H9 (cell line): Measurements from ENCODE around the gene APLN. TPM values are rescaled to one million over a fixed set of nuclear protein-coding genes. Genes with fewer than 3 reads are reported as not detected.

ENCODE experiments used
- DNase-seq: peaks from one replicate; pipeline ENCODE4 v3.0.0-alpha.2; 2017
- H2AFZ ChIP-seq: one replicate; pipeline ENCODE4 v1.6.1; 2013; ENCODE audit warnings: mild to moderate bottlenecking, low read length, control low read depth, moderate library complexity
- H2AK5ac ChIP-seq: 2 replicates; pipeline ENCODE4 v1.6.1; 2013; ENCODE audit warnings: low read length, control low read depth, mixed read lengths; ENCODE audit not compliant: insufficient read length
- H2BK120ac ChIP-seq: one replicate; pipeline ENCODE4 v1.6.1; 2013; ENCODE audit warnings: low read depth, mild to moderate bottlenecking, low read length, control low read depth, inconsistent platforms; ENCODE audit not compliant: poor library complexity, severe bottlenecking
- H2BK12ac ChIP-seq: 2 replicates; pipeline ENCODE4 v1.6.1; 2013; ENCODE audit warnings: low read length, control low read depth, mixed read lengths, low read depth; ENCODE audit not compliant: insufficient read length
- H2BK15ac ChIP-seq: 2 replicates; pipeline ENCODE4 v1.6.1; 2013; ENCODE audit warnings: low read depth, low read length, control low read depth
- H2BK20ac ChIP-seq: one replicate; pipeline ENCODE4 v1.6.1; 2013; ENCODE audit warnings: low read depth, mild to moderate bottlenecking, low read length, control low read depth, inconsistent platforms; ENCODE audit not compliant: poor library complexity, severe bottlenecking
- H2BK5ac ChIP-seq: 2 replicates; pipeline ENCODE4 v1.6.1; 2013; ENCODE audit warnings: low read length, control low read depth, mixed read lengths; ENCODE audit not compliant: insufficient read length
- H3K14ac ChIP-seq: 2 replicates; pipeline ENCODE4 v1.6.1; 2013; ENCODE audit warnings: low read length, control low read depth; ENCODE audit not compliant: insufficient read depth
- H3K18ac ChIP-seq: 2 replicates; pipeline ENCODE4 v1.6.1; 2013; ENCODE audit warnings: low read depth, mild to moderate bottlenecking, mixed read lengths, low read length, control low read depth; ENCODE audit not compliant: insufficient read length
- H3K23ac ChIP-seq: 2 replicates; pipeline ENCODE4 v1.6.1; 2013; ENCODE audit warnings: low read length, control low read depth, mixed read lengths, low read depth; ENCODE audit not compliant: insufficient read length
- H3K23me2 ChIP-seq: 2 replicates; pipeline ENCODE4 v1.6.1; 2013; ENCODE audit warnings: low read depth, mild to moderate bottlenecking, mixed read lengths, low read length, control low read depth; ENCODE audit not compliant: insufficient read length, poor library complexity, severe bottlenecking
- H3K27ac ChIP-seq: 2 replicates; pipeline ENCODE4 v1.5.1; 2013; ENCODE audit warnings: low read length, control low read depth, mixed read lengths, low read depth; ENCODE audit not compliant: insufficient read length
- H3K27me3 ChIP-seq: 2 replicates; pipeline ENCODE4 v1.6.1; 2013; ENCODE audit warnings: low read length, control low read depth, inconsistent platforms; ENCODE audit not compliant: insufficient read depth
- H3K4ac ChIP-seq: 2 replicates; pipeline ENCODE4 v1.6.1; 2013; ENCODE audit warnings: low read depth, mild to moderate bottlenecking, control low read depth, inconsistent platforms, low read length, moderate library complexity
- H3K4me1 ChIP-seq: 2 replicates; pipeline ENCODE4 v1.6.1; 2013; ENCODE audit warnings: low read length, control low read depth, inconsistent platforms; ENCODE audit not compliant: insufficient read depth
- H3K4me2 ChIP-seq: 2 replicates; pipeline ENCODE4 v1.6.1; 2013; ENCODE audit warnings: low read length, control low read depth, mixed read lengths; ENCODE audit not compliant: insufficient read length, insufficient read depth
- H3K56ac ChIP-seq: 2 replicates; pipeline ENCODE4 v1.6.1; 2013; ENCODE audit warnings: low read depth, mild to moderate bottlenecking, mixed read lengths, low read length, control low read depth; ENCODE audit not compliant: insufficient read length
- H3K79me1 ChIP-seq: 2 replicates; pipeline ENCODE4 v1.6.1; 2013; ENCODE audit warnings: low read depth, mild to moderate bottlenecking, moderate library complexity, low read length, control low read depth, inconsistent platforms; ENCODE audit not compliant: insufficient read depth, poor library complexity, severe bottlenecking
- H3K79me2 ChIP-seq: 2 replicates; pipeline ENCODE4 v1.6.1; 2013; ENCODE audit warnings: low read length, control low read depth, inconsistent platforms; ENCODE audit not compliant: insufficient read depth
- H3K9ac ChIP-seq: 2 replicates; pipeline ENCODE4 v1.6.1; 2013; ENCODE audit warnings: low read length, control low read depth, mixed read lengths; ENCODE audit not compliant: insufficient read length; ENCODE audit errors: extremely low read depth
- H3K9me3 ChIP-seq: one replicate; pipeline ENCODE4 v1.6.1; 2013; ENCODE audit warnings: low read depth, low read length, inconsistent platforms; ENCODE audit not compliant: control insufficient read depth
- H3T11ph ChIP-seq: one replicate; pipeline ENCODE4 v1.6.1; 2013; ENCODE audit warnings: mild to moderate bottlenecking, low read length, control low read depth, inconsistent platforms
- H4K20me1 ChIP-seq: one replicate; pipeline ENCODE4 v1.6.1; 2013; ENCODE audit not compliant: control insufficient read depth, insufficient read length, insufficient read depth
- H4K5ac ChIP-seq: 2 replicates; pipeline ENCODE4 v1.6.1; 2013; ENCODE audit warnings: low read depth, mild to moderate bottlenecking, mixed read lengths, low read length, control low read depth; ENCODE audit not compliant: insufficient read length
- H4K8ac ChIP-seq: replicated peaks from 2 replicates; pipeline ENCODE4 v1.6.1; 2013; ENCODE audit warnings: low read length, control low read depth, mixed read lengths, low read depth; ENCODE audit not compliant: insufficient read length
- H4K91ac ChIP-seq: 2 replicates; pipeline ENCODE4 v1.6.1; 2013; ENCODE audit warnings: low read depth, mild to moderate bottlenecking, moderate library complexity, mixed read lengths, low read length, control low read depth; ENCODE audit not compliant: insufficient read length
- H3K27ac Mint-ChIP-seq, 3 experiments: 2 replicates in 2 of 3; 3 replicates in 1 of 3; pipeline ENCODE4 v1.8.0; 2020 to 2021; ENCODE audit warnings: mixed read lengths in 3 of 3, mild to moderate bottlenecking in 1 of 3, moderate library complexity in 1 of 3
- H3K27me3 Mint-ChIP-seq: 2 replicates; pipeline ENCODE4 v1.8.0; 2021; ENCODE audit warnings: low read depth, mild to moderate bottlenecking, moderate library complexity, mixed read lengths
- H3K36me3 Mint-ChIP-seq, 3 experiments: 2 replicates in 2 of 3; 3 replicates in 1 of 3; pipeline ENCODE4 v1.8.0; 2020 to 2021; ENCODE audit warnings: low read depth in 3 of 3, mixed read lengths in 3 of 3; ENCODE audit not compliant: insufficient read depth in 1 of 3
- H3K4me1 Mint-ChIP-seq, 2 experiments: 2 replicates each; pipeline ENCODE4 v1.8.0; 2020; ENCODE audit warnings: mixed read lengths in 2 of 2
- H3K4me3 Mint-ChIP-seq, 2 experiments: 2 replicates in 1 of 2; 3 replicates in 1 of 2; pipeline ENCODE4 v1.8.0; 2020 to 2021; ENCODE audit warnings: mild to moderate bottlenecking in 2 of 2, mixed read lengths in 2 of 2, moderate library complexity in 1 of 2
- H3K9me3 Mint-ChIP-seq, 2 experiments: 2 replicates in 1 of 2; 3 replicates in 1 of 2; pipeline ENCODE4 v1.8.0; 2020; ENCODE audit warnings: mild to moderate bottlenecking in 2 of 2, mixed read lengths in 2 of 2, moderate library complexity in 1 of 2
- WGBS: extraction: QIAGEN DNeasy Blood & Tissue Kit; methylation state at CpG from one replicate; pipeline ENCODE4 v1.1.7; 2013; ENCODE audit warnings: missing lambda C conversion rate, low lambda C conversion rate, mixed read lengths; ENCODE audit not compliant: insufficient read length; ENCODE audit errors: extremely low coverage; 5-methylcytosine and 5-hydroxymethylcytosine counted together
- total RNA-seq: library from RNA; stranded (reverse); gene quantifications from 2 replicates; pipeline ENCODE4 v1.2.1, GENCODE V29; 2021
- TF ChIP-seq, protein P1 (sequence below): fragments of 200-600 bp; sonication (generic); conservative IDR thresholded peaks from 3 replicates; pipeline ENCODE4 v1.8.0; 2021; ENCODE audit warnings: antibody characterized with exemption, mild to moderate bottlenecking

Gene APLN
- total RNA-seq, 1 experiment from 2014 or later = 0.24 TPM

DNA sequence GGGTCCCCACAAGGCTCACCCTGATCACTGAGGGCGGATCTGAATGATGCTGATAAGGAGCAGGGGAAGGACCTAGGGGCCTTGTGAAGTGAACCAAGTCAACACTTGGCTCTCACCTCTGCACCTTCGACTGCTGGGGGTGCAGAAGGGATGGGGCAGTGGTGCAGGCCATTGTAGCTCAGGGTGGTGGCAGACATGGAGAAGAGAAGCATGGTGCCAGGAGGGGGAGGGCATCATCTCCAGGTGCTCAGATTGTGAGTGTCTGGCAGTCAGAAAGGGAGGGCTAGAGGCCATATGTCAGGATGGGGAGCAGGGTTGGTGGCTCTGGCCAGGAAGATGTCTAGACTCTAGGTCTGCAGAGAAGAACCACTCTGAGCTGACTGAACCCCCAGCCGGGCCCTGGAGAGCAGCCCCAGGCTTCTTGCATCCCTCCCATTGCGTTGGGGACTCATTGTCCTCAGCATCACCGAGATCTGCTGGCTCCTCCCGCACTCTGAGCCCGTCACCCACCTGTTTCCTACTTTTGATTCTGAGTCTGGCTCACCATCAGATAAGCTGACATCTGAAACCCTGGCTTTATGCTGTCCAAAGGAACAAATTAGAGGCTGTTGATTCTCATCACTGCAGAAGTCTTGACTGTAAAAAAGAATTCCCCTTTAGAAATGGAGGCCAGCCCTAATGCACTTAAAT, 3.8 kb downstream of the APLN start:
- no peak overlapping the region for H4K91ac ChIP-seq
- H3K79me1 ChIP-seq = no peaks in the 10 kb centered on the region
- no peak overlapping the region for H3K14ac ChIP-seq
- Mint-ChIP-seq H3K27me3 (peaks cover 94% of the 10 kb centered on the region), H3K27ac (no peak overlapping the region), H3K4me3 (no peak overlapping the region; a peak in 1 of 5 replicates), H3K36me3 (peaks cover 4 to 6% (median 4%) of the 10 kb centered on the region in 3 experiments; a peak in 6 of 7 replicates), H3K9me3 (peaks cover 0 to 52% of the 10 kb centered on the region in 2 experiments; a peak in 4 of 5 replicates), H3K4me1 (peaks cover 14 to 32% of the 10 kb centered on the region in 2 experiments)
- H2BK12ac ChIP-seq = no peak overlapping the region
- H2AFZ ChIP-seq = no peak overlapping the region
- 0 out of 2 replicates have a peak, but pooled peaks cover 3% of the 10 kb centered on the region for H3K4me1 ChIP-seq
- H2BK15ac ChIP-seq = no peak overlapping the region
- peaks cover 11% of the 10 kb centered on the region for H3K23me2 ChIP-seq
- H3K56ac ChIP-seq = no peak overlapping the region
- H3K27me3 ChIP-seq = peaks cover 34% of the 10 kb centered on the region; the same call in 1 of the 2 replicates
- no peak overlapping the region for H2AK5ac ChIP-seq
- H2BK120ac ChIP-seq = no peak overlapping the region
- H3K9ac ChIP-seq = no peak overlapping the region
- H4K5ac ChIP-seq = no peak overlapping the region
- no peak overlapping the region for H4K8ac ChIP-seq
- no peak overlapping the region for H3T11ph ChIP-seq
- no peak overlapping the region for H3K4ac ChIP-seq
- no CpG with 5 or more reads among the region's 7 CpGs for WGBS
- H2BK5ac ChIP-seq = no peak overlapping the region
- no peak overlapping the region for H3K18ac ChIP-seq
- no peaks in the 10 kb centered on the region for H3K9me3 ChIP-seq
- no peak overlapping the region for H2BK20ac ChIP-seq
- H3K27ac ChIP-seq = no peak overlapping the region
- DNase-seq = peak; percentile 14
- H3K79me2 ChIP-seq = no peaks in the 10 kb centered on the region
- H4K20me1 ChIP-seq = no peaks in the 10 kb centered on the region
- no peak overlapping the region for H3K4me2 ChIP-seq
- H3K23ac ChIP-seq = no peak overlapping the region
- TF ChIP-seq, protein P1, sequence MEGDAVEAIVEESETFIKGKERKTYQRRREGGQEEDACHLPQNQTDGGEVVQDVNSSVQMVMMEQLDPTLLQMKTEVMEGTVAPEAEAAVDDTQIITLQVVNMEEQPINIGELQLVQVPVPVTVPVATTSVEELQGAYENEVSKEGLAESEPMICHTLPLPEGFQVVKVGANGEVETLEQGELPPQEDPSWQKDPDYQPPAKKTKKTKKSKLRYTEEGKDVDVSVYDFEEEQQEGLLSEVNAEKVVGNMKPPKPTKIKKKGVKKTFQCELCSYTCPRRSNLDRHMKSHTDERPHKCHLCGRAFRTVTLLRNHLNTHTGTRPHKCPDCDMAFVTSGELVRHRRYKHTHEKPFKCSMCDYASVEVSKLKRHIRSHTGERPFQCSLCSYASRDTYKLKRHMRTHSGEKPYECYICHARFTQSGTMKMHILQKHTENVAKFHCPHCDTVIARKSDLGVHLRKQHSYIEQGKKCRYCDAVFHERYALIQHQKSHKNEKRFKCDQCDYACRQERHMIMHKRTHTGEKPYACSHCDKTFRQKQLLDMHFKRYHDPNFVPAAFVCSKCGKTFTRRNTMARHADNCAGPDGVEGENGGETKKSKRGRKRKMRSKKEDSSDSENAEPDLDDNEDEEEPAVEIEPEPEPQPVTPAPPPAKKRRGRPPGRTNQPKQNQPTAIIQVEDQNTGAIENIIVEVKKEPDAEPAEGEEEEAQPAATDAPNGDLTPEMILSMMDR = no peak
